Upper lobe of left lung (tissue), 4 donors: ENCODE data around the gene CDKL4.
"Not testable (repeated sequence)": the region's sequence is repeated elsewhere in the genome, so short reads cannot be mapped to it uniquely, and the experiment has no call there.

Experiments used
- CTCF ChIP-seq, 6 experiments: fragments of 450-650 bp in 4 of 6; fragments of 200-600 bp in 2 of 6; sonication (generic) in 2 of 6; IDR thresholded peaks; one replicate each; pipeline ENCODE4 v1.5.1; 2016 to 2019; ENCODE audit warnings: antibody characterized with exemption in 6 of 6
- POLR2A ChIP-seq, 4 donors: fragments of 450-650 bp; IDR thresholded peaks; one replicate each; pipeline ENCODE4 v1.5.1; 2016 to 2017; ENCODE audit warnings: antibody characterized with exemption in 4 of 4, mild to moderate bottlenecking in 2 of 4
- POLR2AphosphoS5 ChIP-seq, 2 donors: sonication (generic); formaldehyde crosslinking; IDR thresholded peaks; one replicate each; pipeline ENCODE4 v1.5.1; 2017; ENCODE audit warnings: antibody characterized with exemption in 2 of 2

- TF ChIP-seq POLR2A, CTCF, POLR2AphosphoS5 (IDR thresholded peaks at IDR 0.05): not testable (repeated sequence)
Observed at GRCh38 chr2:39138187-39138836, 105.5 kb downstream of the CDKL4 start.
